C1 segment of cervical spinal cord (tissue), 14 donors: Measurements from ENCODE around the gene WDR90.

Experiments
- DNase-seq, 14 donors: peaks; one replicate each; lab custom pipeline; 2025; lab: John Stamatoyannopoulos, UW

WDR90 gene

GRCh38 chr16:637081-638018 is 11.8 kb upstream of the WDR90 start:
- peak in 11 of 14 donors; percentile 27 to 99 (median 95) for DNase-seq

GRCh38 chr16:638034-638543 is 11.1 kb upstream of the WDR90 start:
- no peak for DNase-seq

GRCh38 chr16:638836-639235 is 10.3 kb upstream of the WDR90 start:
- DNase-seq: no peak

GRCh38 chr16:640614-641013 is 8.6 kb upstream of the WDR90 start:
- DNase-seq: no peak

GRCh38 chr16:641326-642188 is 7.6 kb upstream of the WDR90 start, which contains the start of gene MCRIP2:
MCRIP2 (plus strand) TSS chr16:641828; CDS start chr16:641992, 164 bp downstream.
- peak in 13 of 14 donors; percentile 15 to 84 (median 62) for DNase-seq

- DNase-seq: peak in 7 of 14 donors; percentile 13 to 58 (median 44)
These were observed 6.7 kb upstream of the WDR90 start for GRCh38 chr16:642189-643049.

GRCh38 chr16:643050-643368 is 6.2 kb upstream of the WDR90 start:
- DNase-seq: no peak

GRCh38 chr16:644556-644955 is 4.6 kb upstream of the WDR90 start:
- DNase-seq: no peak

GRCh38 chr16:645852-646678 is 3.1 kb upstream of the WDR90 start:
- DNase-seq: no peak

GRCh38 chr16:646679-647172 is 2.4 kb upstream of the WDR90 start:
- DNase-seq: no peak

GRCh38 chr16:647173-647902 is 1.8 kb upstream of the WDR90 start:
- no peak for DNase-seq

GRCh38 chr16:648071-648780 is 939 bp upstream of the WDR90 start:
- DNase-seq: no peak

GRCh38 chr16:649631-650030 is 466 bp downstream of the WDR90 start:
- DNase-seq: no peak

GRCh38 chr16:651844-652243 is 2.7 kb downstream of the WDR90 start:
- DNase-seq: no peak

GRCh38 chr16:652454-653305 is 3.5 kb downstream of the WDR90 start:
- no peak for DNase-seq

GRCh38 chr16:654034-654433 is 4.9 kb downstream of the WDR90 start:
- no peak for DNase-seq

GRCh38 chr16:657487-657886 is 8.3 kb downstream of the WDR90 start:
- no peak for DNase-seq
